HG03565 (cell line): ENCODE results near the gene PDZK1IP1.
"Not testable (repeated sequence)": the region's sequence is repeated elsewhere in the genome, so short reads cannot be mapped to it uniquely, and the experiment has no call there.

ENCODE experiments used
- ATAC-seq: cut with Tn5 transposase; IDR thresholded peaks from one replicate; pipeline ENCODE4 v1.9.1; 2021; ENCODE audit warnings: mild to moderate bottlenecking, moderate library complexity; ENCODE audit not compliant: unreplicated experiment

PDZK1IP1 gene

DNA sequence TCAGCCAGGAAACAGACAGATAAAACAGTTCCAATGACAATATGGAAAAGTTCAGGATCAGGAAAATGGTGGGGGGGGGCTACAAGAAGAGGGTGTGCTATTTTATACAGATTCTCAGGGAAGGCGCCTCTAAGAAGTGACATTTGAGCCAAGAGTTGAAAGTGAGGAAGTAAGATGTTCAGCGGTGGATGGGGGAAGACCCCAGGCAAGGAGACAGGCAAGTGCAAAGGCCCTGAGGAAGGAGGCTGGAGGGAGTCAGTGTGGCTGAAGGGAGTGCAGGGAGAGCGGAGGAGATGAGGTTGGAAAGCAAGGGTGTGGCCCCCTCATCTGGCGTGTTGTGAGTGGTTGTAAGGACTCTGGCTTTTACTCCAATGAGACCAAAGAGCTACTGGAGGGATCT is 8.4 kb upstream of the PDZK1IP1 start:
- no peak for ATAC-seq

DNA sequence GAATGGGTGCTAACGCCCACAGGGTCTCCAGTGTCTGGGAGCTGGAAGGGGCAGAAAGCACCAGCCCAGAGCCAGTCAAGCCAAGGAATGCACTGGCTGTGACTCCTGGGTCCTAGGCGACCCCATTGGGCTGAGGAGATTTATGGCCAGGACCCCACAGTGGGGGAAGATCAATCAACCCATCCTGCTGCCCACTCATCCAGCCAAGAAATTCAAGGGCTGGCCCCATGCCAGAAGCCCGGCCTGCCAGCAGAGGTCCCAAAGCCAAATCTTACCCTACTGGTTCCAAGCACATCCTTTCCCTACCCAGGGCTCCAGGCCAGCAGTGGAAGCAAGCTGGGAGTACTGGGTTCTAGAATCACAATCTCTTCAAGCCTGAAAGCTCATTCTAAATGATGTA is 6.8 kb upstream of the PDZK1IP1 start:
- ATAC-seq, result no peak

DNA sequence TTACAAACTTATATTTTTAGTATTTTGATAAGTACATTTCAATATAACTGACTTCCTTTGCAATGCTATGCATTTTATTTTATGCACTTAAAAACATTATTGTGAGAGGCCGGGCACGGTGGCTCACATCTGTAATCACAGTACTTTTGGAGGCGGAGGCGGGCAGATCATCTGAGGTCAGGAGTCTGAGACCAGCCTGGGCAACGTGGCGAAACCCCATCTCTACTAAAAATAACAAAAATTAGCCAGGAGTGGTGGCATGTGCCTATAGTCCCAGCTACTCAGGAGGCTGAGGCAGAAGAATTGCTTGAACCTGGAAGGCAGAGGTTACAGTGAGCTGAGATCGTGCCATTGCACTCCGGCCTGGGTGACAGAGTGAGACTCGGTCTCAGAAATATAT is 6.1 kb upstream of the PDZK1IP1 start:
- not testable (repeated sequence) for ATAC-seq

DNA sequence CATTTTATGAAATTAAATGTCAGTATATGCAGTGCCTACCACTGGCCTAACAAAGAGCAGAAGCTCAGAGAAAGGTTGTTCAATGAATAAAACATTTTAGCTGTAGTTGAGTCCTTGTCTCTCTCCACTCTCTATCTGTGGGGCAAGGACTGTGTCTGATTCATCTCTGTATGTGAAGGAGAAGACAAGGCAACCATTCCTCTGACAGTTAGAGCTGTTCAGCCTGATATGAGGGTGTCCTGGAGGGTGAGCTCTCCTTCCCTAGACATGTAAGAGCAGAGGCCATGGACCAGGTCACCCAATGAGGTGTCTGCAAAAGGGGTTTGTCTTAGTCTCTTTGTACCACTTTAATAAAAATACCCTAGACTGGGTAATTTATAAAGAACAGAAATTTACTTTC is 4.5 kb upstream of the PDZK1IP1 start:
- no peak for ATAC-seq

DNA sequence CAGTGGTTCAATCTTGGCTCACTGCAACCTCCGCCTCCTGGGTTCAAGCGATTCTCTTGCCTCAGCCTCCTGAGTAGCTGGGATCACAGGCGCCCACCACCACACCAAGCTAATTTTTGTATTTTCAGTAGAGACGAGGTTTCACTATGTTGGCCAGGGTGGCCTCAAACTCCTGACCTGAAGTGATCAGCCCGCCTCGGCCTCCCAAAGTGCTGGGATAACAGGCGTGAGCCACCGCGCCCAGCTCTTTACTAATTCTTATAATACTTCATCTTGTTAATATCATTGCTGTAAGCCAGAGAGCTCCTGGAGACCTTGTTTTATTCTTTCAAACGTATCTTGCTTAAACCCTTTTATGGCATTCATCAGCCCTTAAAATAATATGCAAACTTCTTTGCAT is 3.7 kb upstream of the PDZK1IP1 start:
- ATAC-seq, result not testable (repeated sequence)

DNA sequence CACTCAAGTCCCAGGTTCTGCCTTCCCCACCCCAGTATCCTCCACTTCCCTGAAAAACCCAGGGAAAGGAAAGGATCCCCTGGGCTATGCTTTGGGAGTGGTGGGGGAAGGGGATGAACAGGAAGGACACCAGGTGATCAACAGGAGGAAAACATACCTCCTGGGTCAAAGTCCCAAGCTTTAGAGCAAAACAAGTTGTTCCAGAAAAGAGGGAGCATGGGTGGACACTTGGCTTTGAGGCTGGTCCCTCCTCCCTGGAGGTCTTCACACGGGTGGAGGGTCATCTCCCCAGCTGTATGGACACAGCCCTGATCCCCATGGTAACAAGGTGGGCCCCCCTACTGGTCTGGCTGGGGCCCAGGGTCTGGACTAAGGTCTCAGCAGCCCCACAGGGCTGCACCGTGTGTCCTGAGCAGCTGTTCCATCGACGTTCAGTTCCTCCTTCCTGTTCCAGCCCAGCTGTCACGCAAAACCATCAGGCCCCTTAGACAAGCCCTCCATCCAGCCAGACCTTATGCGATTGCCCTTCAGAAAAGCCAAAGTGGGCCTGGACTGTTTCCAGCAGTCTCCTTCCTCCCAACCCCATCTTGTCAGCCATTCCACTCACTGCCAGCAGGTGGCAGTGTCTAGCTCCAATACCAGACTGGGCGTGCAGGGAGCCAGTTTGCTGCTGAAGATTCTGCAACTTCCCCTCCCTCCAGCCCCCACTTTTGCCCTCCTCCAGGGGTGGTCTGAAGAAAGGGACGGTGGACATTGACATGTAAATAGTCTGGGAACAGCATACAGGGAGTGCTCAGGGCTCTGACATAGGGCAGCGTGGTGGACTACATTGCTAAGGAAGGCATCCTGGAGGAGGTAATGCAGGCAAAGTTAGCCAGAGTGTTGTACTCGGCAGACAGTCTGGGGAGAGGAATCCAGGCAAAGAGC is 2.9 kb upstream of the PDZK1IP1 start:
- ATAC-seq, result peak; percentile 71

DNA sequence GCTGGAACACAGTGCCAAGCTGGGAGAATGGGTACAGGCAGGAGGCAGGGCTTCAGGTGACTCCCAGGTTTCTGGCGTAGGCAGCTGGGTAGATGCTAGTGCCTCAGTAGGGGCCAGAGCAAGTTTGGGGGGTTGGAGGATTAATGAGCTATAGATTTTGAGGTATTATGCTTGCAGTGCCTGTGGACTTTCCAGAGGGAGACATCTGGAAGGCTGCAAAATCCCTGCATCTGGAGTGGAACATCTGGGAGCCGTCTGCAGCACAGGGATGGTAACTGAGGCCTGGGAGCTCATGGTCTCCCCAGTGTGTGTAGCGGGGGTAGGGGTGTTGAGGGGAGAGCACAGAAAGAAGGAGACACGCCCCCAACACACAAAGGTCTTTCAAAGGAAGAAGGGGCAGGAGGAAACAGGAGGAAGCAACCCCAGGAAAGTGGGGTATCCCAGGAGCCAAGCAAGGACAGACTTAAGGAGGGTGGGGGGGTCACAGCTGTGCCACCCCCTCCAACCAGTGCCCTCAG is 2.2 kb upstream of the PDZK1IP1 start:
- ATAC-seq, result no peak

DNA sequence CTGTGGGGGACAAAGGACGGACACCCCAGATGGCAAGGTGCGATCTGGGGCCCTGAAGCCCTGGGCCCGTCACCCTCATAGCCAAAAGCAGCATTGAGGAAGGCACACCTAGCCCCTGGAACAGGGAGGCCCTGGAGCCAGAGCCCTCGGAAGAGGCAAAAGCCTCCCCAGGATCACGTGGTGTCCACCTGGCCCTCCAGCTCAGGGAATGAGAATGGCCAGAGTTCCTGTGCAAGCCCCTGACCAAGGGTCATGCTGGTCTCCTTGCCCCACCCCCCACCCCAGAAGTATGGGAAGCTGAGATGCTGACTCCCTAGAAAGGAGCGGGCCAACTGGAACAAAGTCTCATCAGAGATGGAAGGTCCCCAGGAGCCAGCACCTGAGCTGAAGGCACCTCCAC is 1.0 kb upstream of the PDZK1IP1 start:
- ATAC-seq, result no peak

DNA sequence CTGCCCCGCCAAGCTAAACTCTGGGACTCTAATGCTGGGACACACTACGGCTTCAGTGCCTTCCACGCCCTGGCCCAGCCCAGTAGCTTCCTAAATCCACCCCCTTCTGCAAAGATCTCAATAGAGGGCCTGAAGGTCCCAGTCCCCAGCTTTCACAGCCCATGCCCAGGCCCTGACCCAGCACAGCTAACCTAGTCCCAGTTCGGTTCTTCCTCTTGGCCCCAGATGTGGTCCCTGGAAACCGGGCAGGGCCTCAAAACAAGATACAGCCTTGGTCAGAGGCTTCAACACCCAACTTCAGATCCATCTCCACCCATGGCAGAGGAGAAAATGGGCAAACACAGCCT is 646 bp upstream of the PDZK1IP1 start:
- no peak for ATAC-seq

DNA sequence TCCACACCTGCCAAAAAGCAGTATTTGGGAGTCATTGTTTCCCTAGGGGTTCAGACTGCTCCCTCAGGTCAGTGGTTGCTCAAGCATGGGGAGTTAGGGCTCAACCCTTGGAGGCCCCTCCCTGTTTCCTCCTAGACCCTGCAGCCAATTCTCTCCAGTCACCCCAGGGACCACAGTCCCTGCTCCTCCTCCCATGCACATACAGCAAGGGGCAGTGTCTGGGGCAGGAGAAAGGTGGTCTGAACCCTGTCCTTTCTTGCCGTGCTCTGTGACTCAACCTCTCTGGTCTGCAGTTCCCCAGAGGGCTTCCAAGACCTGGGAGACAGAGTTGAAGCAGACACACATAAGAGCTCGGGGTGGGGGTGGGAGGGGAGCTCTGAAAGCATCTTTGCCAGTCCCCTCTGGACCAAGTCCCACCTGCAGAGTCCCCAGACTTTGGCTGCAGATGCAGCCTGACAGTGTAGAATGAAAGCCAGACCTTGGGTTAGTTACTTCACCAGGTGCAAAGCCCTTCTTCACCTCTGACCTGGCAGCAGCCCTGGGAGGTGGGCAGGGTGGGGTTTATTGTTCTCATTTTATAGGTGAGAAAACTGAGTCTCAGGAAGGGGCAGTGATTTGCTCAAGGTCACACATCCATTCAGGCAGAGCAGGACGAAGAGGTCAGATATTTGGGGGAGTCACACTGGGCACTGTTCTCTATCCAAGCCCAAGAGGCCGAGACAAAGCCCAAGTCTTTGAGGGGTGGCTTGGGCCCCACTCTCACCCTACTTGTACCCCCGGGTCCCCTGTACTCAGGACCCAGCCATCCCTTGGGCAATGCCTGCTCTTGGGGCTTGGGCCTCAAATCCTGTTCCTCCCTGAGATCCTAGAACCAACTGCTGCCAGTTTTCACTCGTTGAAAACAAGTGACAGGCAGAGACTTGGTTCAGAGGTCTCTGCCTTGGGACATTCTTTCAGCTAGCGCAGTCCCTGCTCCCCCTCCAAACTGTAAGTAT is 748 bp downstream of the PDZK1IP1 start:
- ATAC-seq, result no peak

DNA sequence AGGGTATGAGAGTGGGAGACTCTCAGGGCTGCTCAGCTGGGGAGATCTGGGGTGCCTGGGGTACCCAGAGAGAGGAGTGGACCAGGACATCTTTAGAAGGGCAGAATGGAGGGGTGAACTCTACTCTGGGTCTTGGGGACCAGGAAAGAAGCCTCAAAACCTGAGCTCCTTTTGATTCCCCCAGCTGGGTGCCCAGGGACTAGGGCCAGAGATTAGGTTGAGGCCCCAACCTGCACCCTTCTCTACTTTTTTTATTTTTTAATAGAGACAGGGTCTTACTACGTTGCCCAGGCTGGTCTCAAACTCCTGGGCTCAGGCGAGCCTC is 1.9 kb downstream of the PDZK1IP1 start:
- no peak for ATAC-seq

DNA sequence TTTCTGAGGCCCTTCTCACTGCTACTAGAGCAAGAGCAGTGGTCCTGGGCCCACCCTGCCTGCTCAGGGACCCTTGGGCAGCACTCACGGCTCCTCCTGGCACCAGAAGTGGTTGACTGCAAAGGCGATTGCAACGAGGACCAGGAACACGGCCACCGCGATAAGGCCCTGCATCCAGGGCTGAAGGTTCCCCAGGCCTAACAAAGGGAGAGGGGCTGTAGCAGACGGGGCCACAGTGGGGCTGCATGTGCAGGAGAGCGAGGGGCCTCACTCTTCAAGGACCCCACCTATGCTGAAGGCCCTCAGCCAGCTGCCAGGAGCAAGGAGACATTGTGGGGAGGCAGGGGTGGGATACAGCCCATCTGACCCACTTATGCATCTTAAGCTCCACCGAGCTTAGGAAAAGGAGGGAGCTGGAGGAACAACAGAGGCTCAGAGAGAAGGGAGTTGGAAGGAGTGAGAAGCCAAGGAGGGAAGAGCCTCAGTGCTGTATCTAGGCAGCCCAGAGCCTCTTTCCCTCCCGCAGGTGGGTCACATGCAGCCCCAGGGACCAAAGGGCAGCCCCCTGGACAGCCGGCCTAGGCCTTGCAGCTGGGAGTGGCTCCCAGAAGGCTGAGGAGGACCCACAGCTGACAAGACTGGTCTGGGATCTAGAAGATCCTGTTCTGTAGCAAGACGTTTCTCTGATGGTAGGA is 2.5 kb downstream of the PDZK1IP1 start:
- no peak for ATAC-seq

DNA sequence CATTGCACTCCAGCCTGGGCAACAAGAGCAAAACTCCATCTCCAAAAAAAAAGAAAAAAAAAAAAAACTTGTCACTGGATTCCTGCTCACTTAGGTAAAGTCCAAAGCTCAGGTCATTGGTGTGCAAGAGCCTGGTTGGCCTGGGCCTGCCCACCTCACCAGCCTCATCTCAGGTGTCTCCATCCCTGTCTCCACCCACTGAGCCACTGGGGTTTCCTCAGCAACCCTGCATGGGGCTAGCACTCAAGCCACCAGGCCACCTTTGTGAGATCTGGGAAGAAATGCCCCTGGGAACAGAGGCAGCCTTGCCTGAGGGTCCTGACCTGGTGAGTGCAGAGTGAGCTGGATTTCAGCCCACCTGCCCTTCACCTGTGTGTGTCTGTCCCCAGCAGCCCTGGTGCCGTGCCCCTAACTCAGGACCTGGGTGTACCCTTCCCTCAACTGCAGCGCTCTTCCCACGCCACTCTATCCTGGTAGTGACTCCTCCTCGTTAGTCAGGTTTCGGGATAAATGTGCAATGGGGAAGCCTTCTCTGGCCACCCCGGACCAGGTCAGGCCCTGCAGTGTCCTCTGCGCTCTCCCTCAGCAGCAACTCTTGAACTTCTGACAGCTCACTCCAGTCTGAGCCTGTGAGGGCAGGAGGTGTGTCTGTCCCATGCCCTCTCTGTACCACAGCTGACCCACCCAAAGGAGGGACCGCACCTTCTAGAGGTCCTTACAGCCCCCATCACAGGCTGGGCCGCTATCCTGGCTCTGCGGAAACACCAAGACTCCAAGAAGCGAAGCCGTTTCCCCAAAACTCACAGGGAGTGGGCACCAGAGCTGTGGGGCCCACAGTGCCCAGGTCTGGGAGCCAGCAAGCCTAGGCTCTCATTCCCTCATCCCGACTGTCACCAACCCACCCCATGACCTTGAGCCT is 3.3 kb downstream of the PDZK1IP1 start:
- no peak for ATAC-seq

DNA sequence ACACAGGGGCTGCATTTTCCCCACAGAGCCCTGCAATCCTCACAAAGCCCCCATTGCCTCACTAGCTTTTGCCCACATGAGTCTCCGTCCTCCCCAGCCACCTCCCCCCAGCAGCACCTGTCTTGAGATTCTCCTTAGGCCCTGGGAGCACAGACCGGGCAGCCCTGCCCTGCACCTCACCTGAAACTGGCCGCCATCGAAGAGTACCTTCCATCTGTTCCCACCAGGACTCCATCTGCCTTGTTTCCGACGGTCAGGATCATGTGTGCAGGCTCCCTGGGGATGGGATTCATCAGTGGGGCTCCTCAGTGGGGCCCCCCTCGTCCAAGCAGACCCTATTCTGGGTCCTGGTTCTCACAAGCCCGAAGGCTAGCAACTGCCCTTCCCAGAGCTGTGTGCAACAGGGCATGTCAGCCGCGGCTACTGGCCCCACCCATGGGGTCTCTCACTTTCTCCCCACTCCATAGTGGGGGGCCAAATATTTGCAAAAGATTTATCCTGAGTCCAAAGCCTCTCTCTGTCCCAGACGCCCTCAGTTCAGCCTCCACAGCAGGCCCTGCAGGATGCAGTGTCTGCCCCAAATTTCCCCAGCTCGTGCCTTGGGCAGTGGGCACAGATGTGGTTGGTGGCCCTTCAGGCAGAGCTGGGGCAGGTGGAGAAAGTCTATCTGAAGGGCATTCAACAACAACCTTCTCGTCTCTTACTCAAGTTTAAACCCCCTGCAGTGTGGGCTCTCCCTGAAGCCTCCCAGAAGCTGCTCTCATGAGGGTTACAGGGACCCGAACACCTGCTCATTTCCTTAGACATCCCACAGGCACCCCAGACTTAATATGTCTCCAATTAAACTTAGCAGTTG is 4.8 kb downstream of the PDZK1IP1 start:
- ATAC-seq, result no peak

DNA sequence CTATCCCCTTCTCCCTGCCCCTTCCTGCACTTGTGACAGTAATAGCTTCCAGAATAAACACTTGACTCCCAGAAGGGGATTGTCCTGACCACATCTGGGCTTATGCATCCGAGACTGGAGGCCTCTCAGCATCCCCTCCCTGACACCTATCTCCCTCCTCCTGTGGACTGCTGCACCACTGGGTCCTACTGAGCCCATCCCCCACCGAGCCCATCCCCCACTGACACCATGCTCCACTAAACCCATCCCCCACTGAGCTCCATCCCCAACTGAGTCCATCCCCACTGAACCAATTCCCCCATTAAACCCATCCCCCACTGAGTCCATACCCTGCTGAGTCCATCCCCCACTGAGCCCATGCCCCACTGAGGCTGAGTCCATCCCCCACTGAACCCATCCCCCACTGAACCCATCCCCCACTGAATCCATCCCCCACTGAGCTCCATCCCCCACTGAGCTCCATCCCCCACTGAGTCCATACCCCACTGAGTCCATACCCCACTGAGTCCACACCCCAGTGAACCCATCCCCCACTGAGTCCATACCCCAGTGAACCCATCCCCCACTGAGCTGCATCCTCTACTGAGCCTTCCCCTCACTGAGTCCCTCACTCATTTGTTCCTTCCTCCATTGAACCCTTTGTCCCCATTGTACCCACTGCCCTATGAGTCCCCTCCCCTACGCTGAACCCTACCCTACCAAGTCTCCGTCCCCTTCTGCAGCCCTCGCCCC is 5.6 kb downstream of the PDZK1IP1 start:
- no peak for ATAC-seq

DNA sequence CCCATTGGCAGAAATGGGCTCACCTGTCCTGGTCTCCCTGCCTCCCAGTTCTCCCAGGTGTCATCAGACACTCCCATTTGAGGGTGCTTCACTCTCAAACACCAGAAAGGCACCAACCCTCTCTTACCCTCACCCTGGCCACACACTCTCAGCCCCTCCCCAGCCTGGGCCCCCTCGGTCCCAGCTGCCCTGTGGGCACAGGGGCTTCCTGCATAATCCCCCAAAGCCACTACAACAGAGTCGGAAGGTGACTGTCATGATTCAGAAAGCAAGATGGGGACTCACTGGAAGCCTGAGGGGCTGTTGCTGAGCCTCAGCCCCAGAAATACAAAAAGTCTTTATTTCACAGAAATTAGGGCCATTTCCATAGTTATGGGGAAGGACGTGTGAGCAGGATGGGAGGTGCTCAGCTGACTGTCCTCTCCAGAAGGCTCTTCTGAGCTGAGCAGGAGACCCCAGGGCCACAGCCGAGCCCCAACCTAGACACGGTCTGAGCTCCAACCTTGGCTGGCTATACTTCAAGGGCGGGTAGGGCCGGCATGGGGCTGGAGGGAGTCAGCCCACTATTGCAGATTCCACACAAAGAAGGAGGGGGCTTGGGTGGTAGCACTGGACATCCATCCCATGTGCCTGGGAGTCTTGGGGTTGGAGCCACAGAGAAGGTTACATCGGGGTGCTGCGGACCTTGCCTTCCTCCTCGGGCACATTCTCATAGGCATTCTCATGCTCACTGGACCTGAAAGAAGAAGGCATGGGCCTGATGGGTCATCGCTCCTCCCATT is 6.3 kb downstream of the PDZK1IP1 start:
- ATAC-seq, result no peak

DNA sequence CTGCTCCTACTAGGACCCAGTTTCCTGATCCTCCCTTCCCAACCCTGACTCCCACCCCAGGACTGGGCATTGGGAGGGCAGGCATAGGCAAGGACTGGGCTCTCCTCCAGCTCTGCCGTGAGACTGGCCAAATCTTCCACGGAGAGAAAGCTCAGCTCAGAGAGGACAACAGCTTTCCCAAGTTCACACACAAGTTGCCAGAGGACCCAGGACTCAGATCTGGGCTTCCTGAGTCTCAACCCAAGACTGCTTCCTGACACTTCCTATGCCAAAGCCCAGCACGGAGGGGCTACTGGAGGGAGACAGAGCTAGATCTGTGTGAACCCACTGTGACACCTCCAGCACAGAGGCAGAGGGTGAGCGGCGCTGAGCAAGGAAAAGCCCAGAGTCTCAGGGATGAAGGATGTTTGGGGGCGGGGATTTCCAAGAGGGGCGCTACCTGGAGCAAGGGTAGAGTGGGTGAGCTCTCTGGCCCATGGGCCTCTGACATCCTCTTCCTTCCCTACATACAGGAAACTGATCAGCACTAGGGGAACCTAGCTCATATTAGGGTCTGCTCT is 7.1 kb downstream of the PDZK1IP1 start:
- no peak for ATAC-seq
